Transverse colon (tissue), 4 donors: ENCODE data around the gene ALDH3A1.

Source experiments
- CTCF ChIP-seq, 5 experiments: fragments of 200-600 bp in 3 of 5; fragments of 450-650 bp in 2 of 5; sonication (generic) in 3 of 5; IDR thresholded peaks; 1 replicate in 2 of 5; 2 replicates in 3 of 5; pipeline ENCODE4 v1.5.1; 2016 to 2017; ENCODE audit warnings: antibody characterized with exemption in 5 of 5, inconsistent platforms in 3 of 5, mild to moderate bottlenecking in 2 of 5, moderate library complexity in 1 of 5
- EP300 ChIP-seq: sonication (generic); formaldehyde crosslinking; IDR thresholded peaks from one replicate; pipeline ENCODE4 v1.6.1; 2017; ENCODE audit warnings: antibody characterized with exemption, low read depth
- POLR2AphosphoS5 ChIP-seq, 3 donors: sonication (generic); formaldehyde crosslinking; IDR thresholded peaks; one replicate each; pipeline ENCODE4 v1.6.1; 2016; ENCODE audit warnings: antibody characterized with exemption in 3 of 3

GRCh38 chr17:19771971-19772630 lies 24.0 kb upstream of the ALDH3A1 start:
- TF ChIP-seq CTCF (IDR thresholded peaks at IDR 0.05) (no peak), EP300 (no peak), POLR2AphosphoS5 (IDR thresholded peaks at IDR 0.05) (no peak)
